ENCODE results near the gene GOLIM4.
A peak's percentile ranks its signal among the peaks of the same experiment; 100 is the strongest.
"Not testable (repeated sequence)": the region's sequence is repeated elsewhere in the genome, so short reads cannot be mapped to it uniquely, and the experiment has no call there.

The GOLIM4 gene

DNA sequence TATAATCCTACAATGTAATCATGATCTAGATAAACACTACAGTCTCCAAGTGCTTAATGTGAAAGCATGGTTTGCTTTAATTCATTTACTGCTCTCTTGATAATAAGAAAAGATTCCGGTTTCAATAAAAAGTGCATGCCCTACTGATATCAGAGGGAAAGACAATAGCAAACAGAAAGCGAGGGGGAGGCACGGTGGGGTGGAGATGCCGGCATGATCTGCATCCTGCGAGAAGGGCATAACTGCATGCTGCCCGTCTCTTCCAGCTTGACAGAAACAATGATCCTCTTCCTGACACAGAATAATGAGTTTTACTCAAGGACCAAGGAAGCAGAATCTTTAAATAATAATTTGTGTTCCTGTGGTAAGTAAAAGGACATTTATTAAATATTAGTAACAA lies 51.7 kb downstream of the GOLIM4 start:
- DNase-seq = no peak

DNA sequence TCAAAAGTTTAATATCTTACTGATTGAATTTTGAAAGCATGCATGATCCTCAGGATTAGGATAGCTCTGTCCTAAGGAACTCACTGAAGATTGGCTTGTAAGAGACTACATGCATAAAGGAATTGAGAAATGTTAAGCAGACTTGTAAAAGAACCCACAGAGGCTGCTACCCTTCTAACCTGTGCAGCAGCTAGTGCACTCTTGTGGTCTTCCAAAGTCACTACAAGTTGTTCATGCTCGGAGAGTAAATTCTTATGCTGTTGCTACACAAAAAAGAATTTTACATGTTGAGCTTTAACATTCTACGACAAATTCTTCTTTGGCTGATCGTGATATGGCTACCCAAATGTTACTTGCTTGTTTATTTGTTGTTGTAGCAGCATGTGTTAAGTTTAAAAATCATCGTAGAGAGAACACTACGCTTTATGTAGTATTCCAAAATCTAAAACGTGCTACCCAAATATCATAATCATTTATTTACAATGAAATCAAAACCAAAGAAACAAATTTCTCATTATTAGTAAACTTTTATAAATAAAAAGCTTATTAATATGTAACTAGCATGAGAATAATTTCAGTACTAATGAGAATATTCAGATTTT lies 55.0 kb downstream of the GOLIM4 start:
- DNase-seq = no peak

DNA sequence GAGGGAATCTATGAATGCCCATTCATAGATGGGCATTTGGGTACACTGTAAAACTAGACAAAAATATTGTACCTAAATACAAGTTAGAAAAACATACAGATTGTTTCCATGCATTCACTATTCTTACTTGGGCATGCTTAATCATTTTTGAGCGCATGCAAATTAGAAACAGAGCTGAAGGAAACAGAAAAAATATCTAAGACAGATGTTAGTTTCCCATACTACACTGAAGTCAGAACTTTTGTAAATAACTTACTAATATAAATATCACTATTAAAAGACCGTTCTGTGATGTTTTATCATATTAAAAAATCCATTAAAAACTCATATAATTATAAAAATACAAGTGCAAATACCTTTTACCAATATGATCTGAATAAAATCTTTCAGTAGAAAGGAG lies 58.7 kb downstream of the GOLIM4 start:
- DNase-seq = peak; percentile 4

DNA sequence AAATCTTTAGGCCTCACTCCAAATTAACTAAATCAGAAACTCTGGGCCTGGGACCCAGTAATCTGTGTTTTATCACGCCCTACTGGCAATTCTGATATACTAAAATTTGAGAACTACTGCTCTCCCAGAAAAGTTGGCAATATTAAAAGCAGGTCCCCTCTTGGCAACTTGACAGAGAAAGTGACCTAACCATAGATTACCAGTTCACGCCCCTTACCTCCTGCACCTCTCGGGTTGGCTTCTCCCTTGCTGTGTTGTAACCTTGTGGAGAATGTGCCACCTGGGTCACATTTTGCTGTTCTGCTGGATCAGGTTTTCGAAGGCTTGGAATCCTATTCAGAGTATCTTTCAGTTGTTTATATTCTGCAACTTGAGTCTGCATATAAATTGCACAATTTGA lies 59.1 kb downstream of the GOLIM4 start:
- DNase-seq = no peak

DNA sequence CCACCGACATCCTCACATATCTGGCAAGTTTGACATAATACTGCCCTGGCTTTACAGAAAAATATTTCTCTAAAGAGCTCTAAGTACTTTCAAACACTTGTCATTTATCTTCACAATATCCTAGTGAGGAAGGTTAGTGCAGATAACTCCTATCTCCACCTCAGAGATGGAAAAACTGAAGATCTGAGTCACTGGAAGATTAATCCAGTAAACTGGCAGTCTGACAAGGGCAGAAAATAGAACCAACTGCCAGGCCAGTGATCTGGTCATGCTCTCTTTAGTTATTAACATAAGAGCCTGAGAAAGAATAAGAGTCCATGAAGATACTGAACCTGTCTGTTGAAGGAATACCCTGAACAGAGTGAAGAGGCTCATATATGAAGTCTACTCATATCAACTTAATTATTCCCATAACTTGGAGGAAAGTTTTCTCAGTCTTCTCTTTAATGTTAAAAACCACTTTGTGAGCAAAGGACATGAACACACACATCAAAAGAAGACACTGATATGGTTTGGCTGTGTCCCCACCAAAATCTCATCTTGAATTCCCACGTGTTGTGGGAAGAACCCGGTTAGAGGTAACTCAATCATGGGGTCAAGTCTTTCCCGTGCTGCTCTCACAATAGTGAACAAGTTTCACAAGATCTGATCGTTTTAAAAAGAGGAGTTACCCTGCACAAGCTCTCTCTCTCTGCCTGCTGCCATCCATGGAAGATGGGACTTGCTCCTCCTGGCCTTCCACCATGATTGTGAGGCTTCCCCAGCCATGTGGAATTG lies 61.4 kb downstream of the GOLIM4 start:
- no peak for DNase-seq

DNA sequence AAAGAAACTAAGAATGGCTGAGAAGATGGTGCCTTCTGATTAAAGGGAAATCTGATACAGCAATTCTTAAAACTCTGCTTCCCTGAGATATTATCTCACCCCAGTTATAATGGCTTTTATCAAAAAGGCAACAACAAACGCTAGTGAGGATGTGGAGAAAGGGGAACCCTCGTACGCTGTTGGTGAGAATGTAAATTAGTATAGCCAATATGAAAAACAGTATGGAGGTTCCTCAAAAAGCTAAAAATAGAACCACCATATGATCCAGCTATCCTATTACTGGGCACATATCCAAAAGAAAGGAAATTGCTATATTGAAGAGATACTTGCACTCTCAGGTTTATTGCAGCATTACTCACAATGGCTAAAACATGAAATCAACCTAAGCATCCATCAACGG lies 65.1 kb downstream of the GOLIM4 start:
- no peak for DNase-seq

DNA sequence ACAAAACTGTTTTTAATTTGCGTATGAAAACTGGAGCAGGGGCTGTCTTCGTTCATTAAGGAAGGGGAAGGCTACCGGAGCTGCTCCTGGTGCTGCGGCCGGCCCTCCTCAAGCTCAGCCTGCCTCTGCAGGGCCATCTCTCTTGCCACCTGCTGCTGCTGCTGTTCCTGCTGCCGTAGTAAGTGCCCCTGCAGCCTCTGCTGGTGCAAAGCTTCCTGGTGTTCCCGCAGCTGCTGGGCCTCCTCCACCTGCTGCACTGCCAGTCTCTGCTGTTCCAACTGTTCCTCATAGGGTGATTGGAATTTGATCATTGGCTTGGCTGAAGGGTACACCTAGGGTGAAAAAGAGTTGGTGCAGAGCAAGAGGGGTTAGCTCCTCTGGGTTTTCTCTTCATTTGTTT lies 66.0 kb downstream of the GOLIM4 start:
- DNase-seq = no peak

DNA sequence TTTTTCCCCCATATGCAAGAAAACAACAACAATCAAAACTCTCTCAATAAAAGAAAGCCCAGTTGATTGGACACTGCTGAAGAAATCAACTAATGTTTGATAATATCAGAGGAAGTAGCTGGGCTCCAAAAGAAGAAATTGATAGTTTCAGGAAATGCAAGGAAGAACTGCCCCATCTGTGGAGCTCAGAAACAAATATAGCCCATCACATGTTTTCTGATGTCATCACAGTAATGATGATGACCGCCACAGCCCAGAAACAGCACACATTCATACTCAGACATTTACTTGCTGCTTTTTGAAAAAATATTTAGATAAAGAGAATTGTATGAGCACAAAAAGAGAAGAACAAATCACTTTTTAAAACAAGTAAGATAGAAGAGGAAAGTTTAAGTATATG lies 67.6 kb downstream of the GOLIM4 start:
- DNase-seq = no peak

DNA sequence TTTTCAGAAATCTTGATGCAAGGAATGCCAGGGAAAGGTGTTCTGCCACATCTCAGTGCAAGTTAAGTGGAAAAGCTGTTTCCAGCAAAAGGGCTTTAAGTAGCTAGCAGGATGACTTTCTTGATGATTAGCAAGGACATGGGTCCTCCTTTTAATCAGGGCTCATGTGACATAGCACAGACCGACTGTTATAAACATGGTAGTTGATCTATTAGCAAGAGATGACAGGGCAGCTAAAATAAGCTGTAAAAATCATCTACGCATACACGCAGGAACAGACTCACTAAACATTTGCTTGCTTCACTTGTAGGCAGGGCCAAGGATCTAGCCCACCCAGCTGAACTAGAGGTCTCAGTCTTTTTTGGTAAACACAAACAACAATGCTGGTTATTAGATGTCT lies 69.0 kb downstream of the GOLIM4 start:
- no peak for DNase-seq

DNA sequence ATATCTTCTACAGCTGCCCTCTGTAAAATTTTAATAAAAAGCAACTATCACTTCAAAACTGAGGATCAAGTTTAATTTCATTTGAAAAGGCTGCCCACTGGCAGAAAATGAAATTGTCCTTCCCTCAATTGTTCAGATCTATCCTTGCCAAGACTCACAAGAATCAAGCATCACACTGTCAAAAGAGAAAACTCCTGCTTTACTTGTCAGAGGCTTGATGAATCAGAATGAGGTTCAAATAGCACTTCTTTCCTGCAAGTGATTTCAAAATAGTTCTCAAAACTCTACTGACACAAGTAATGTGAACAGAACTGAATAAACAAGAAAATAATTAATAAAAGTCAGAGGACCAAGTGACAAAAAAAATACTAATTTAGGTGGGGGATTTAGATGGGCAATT lies 70.6 kb downstream of the GOLIM4 start:
- DNase-seq = no peak

DNA sequence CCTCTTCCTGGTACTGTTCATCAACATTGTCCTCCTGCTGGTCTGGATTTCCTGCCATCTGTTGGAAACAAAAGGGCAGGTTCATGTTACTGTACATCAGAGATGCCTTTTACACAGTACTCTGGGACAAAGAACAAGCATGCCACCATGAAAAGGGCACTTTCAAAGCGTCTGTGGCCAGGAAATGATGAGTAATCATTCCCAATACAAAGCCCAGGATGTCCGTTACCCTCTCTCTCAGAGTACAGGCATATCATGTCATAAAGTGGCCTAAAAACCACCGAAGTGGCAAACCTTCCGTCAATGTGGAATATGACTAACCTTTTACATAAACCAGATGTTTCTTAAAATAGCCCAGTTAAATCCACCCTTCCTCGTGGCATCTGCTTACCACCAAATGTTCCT lies 71.2 kb downstream of the GOLIM4 start:
- DNase-seq = no peak

DNA sequence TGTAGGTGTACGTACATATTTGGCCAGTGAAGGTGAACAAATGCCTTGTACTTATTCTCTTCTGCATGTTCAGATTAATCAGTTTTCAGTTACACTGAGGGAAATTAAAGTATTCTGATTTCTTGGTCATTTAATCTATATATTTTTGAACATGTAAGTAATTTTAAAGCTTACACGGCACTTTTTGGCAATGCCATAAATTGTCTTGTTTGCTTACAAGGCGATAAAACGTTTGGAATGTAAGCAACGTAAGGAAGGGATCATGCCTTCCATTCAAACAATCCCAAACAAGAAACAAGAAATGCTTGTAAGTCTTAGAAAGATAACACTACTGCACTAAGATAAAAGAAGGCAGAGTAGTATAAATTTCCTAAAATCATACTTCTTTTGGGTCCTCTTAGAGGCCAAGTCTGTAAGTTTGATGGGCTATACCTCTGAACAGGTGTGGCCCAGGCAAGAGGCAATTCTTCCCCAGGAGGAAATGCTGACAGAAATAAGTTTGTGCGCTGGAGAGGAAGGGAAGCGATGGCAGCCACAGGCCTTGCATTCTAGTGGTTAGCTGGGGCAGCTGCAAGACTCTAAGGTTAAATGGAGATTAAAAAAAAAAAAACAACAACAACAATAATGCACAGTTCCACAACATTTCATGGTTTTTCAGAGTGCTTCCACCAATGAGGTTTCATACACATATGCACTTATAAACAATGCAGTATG lies 73.8 kb downstream of the GOLIM4 start:
- DNase-seq = no peak

DNA sequence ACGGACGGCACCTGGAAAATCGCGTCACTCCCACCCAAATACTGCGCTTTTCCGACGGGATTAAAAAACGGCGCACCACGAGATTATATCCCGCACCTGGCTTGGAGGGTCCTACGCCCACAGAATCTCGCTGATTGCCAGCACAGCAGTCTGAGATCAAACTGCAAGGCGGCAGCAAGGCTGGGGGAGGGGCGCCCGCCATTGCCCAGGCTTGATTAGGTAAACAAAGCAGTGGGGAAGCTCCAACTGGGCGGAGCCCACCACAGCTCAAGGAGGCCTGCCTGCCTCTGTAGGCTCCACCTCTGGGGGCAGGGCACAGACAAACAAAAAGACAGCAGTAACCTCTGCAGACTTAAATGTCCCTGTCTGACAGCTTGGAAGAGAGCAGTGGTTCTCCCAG lies 84.4 kb downstream of the GOLIM4 start:
- DNase-seq = not testable (repeated sequence)

DNA sequence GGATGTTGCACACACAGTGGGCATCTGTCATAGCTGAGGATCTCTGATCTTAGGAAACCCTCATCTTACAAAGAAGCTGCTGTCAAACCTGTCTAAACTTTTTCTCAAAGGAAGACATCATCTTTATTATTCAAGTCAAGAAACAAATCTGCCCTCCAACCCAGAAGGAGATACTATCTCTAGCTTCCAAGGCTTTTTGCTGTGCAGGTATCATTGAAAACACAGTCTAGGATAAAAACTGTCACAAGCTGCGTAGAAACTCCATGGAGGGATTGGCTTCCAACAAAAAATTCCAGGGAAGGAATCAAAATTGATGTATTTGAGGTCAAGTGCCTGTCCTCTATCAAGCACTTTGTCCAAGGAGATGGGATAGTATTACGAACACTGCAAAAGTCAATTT lies 89.1 kb downstream of the GOLIM4 start:
- no peak for DNase-seq

DNA sequence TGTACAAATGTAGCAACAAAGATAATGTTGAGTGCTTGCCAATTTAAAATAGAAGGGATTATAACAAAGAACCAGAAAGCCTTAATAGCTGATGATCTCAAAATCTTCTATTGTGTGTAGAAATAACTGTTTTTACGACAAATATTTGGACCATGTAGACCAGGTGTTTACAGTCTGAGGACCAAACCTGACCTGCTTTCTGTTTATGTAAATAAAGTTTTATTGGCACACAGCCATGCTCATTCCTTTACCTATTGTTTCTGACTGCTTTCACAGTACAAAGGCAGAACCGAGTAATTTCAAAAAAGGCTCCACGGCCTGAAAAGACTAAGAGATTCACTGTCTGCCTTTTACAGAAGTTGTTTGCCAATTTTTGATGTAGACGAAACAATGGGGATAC lies 91.8 kb downstream of the GOLIM4 start:
- no peak for DNase-seq

DNA sequence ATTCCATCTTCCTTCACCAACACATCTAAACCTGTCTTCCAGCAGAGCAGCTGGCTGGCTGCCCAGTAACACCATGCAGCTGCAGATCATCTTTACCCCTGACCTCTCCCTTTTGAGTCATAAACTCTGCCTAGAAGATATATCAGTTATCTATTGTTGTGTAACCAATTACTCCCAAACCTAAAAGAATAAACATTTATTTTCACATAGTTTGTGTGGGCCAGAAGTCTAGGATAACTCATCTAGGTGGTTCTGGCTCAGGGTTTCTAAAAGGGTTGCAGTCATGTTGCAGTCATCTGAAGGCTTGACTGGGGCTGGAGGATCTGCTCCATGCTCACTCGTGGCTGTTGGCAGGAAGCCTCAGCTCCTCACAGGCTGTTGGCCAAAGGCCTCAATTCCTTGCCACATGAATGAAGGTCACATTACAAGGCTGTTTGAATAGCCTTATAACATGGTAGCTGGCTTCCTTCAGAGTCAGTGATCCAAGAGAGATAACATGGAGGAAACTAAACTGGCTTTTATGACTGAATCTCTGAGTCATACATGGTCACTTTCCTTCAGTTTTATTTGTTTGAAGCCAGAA lies 92.8 kb downstream of the GOLIM4 start:
- no peak for DNase-seq

DNA sequence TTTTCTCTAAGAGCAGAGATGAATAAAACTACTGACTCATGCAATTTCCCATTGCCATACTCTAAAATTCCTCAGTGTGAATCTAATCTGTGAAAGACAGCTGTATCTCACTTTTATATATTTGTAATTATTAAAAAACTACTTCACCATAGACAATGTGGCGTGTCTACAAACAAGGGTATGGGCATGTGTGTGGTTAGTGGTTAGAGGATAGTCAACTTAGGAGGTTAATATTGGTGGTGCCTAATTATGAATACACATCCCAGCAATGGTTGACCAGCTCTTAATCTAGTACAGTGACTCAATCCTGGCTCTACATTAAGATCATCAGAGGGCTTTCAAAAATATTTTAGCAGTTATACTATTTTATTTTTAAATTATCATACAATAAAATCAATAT lies 94.5 kb downstream of the GOLIM4 start:
- no peak for DNase-seq

DNA sequence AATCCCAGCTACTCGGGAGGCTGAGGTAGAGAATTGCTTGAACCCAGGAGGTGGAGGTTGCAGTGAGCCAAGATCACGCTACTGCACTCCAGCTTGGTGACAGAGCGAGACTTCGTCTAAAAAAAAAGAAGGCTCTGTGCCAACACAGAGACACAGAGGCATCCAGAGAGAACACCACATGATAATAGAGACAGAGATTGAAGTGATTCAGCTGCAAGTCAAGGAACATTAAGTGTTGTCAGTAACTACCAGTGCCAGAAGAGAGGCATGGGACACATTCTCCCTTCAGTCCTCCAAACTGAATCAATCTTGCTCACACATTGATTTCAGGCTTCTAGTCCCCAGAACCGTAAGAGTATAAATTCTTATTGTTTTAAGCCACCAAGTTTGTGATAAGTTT lies 97.5 kb downstream of the GOLIM4 start:
- no peak for DNase-seq

DNA sequence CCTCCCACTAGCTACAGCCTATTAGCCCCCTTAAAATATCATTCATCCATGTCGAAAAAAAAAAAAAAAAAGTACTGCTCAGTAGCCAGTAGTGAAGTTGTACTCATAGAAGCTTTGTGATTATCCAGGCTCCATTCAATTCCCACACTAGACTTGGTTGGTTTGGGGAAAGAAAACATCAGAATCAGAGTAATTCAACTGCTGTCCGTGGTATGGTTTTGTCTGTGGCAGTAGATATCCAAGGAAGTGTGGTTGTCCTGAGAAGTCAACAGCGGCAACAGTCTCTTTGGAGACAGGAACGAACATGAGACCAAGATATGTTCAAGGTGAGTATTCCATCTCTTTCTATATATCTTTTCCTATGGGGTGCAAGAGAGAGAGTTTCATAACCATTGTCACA lies 99.2 kb downstream of the GOLIM4 start:
- DNase-seq = no peak

DNA sequence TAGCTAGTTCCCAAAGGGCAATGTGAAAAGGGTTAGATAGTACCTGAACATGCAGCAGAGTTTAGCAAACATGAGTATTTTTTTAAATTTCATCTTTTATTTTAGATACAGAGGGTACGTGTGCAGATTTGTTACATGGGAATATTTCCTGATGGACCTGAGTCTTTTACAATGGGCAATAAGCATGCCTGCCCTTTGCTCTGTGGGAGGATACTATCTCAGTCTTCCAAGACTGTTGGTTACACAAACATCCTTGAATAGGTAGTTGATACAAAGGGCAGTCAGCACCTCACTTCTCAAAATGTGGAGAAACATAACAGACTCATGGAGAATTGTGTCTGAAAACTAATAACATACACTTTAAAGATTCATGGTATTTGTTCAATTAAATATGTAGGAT lies 103.3 kb downstream of the GOLIM4 start:
- DNase-seq = no peak

DNA sequence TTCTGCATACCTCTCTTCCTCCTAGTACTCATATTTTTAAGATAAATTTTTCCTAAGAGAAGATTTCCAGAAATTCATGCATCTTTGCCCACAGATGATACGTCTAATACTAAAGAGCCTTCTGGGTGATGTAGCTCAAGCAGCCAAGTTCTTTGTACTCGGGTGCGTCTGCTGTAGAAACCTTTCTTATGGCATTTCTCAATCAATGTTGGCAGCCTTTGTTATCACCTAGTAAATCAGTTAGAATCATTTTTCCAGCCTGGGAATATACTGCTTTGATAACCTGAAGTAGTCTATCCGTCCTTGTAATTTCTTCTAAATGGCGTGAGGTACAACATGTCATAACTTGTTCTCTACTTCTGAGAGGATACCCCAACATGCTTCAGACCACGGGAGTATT lies 104.5 kb downstream of the GOLIM4 start:
- no peak for DNase-seq

DNA sequence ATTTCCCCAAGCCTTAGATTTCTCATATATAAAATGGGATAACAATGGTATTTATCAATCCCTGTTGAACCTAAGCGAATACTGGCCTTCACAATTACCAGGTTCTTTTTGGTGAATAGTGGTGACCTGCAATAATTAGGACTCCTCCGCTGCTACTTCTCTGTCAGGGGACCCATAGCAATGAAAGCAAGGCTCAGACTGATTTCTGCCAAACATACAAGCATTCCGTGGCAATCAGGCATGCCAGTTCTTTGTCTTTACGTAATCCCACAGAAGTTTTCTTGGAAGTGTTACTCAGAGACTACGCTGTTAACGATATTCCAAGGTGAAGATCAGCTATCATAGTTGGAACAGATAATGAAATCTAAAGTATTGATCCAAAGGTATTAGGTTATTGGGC lies 105.7 kb downstream of the GOLIM4 start:
- no peak for DNase-seq

DNA sequence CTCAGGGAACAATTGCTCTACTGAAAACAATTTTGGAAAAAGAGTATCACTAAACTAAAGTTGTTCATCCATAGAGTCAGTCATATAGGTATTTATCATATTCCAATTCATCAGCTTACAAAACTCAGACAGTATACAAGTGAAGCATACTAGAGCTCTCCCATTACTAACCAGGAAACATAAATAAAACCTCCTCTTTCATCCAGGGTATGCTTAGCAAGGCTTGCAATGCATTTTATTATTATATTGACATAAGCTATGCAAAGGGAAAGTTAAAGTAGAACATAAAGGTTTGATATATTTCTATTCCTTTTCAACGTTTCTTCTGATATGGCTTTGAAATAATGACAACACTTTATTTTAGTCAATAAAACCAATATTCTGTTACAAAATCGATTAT lies 106.7 kb downstream of the GOLIM4 start:
- no peak for DNase-seq

DNA sequence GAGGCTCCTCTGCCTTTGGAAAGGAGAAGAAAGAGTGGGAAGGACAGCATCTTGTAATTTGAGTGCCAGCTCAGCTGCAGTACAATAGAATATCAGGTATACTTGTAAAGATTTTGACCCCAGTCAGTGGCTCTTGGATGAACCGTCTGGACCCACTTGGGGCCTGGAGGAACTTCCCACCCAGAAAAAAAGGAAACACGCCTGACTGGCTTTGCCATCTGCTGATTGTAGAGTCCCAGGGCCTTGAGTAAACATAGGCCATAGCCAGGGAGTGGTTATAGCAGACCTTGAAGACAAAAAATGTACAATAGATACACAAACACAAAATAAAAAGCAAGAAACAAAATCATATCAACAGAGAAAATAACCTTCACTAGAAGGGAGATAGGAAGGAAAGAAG lies 112.1 kb downstream of the GOLIM4 start:
- DNase-seq = no peak

All from eye (tissue), 1 donor.